ENCODE measurements around the gene WDR74. TPM values are rescaled to one million over a fixed set of nuclear protein-coding genes. Genes with fewer than 3 reads are reported as not detected.
A peak's percentile ranks its signal among the peaks of the same experiment; 100 is the strongest.
"Not testable (repeated sequence)": the region's sequence is repeated elsewhere in the genome, so short reads cannot be mapped to it uniquely, and the experiment has no call there.

The WDR74 gene
- total and polyA plus RNA-seq, 2 donors = 31.1 to 47.1 TPM

- Histone ChIP-seq H3K4me1 (ENCODE audit: insufficient read depth) (no peaks in the 10 kb centered on the region), H3K4me3 (ENCODE audit: low read depth, low read length) (peak overlapping the region; percentile 75), H3K27ac (ENCODE audit: low read depth) (no peak overlapping the region), H3K36me3 (ENCODE audit: insufficient read depth) (no peaks in the 10 kb centered on the region)
- 13% methylated on average over 8 of the region's 8 CpGs for WGBS
- DNase-seq (ENCODE audit: extremely low spot score) = no peak
These were observed 14.8 kb upstream of the WDR74 start for GRCh38 chr11:62854013-62854824.

- Histone ChIP-seq H3K27ac (ENCODE audit: low read depth) (no peak overlapping the region), H3K4me3 (ENCODE audit: low read depth, low read length) (no peak overlapping the region), H3K4me1 (ENCODE audit: insufficient read depth) (no peaks in the 10 kb centered on the region), H3K36me3 (ENCODE audit: insufficient read depth) (no peaks in the 10 kb centered on the region)
- no peak for DNase-seq (ENCODE audit: extremely low spot score)
- 57% methylated on average over 7 of the region's 7 CpGs for WGBS
These were observed 14.0 kb upstream of the WDR74 start for GRCh38 chr11:62853279-62853965.

- Histone ChIP-seq H3K27ac (ENCODE audit: low read depth) (no peak overlapping the region), H3K4me3 (ENCODE audit: low read depth, low read length) (no peak overlapping the region), H3K4me1 (ENCODE audit: insufficient read depth) (no peaks in the 10 kb centered on the region), H3K36me3 (ENCODE audit: insufficient read depth) (no peaks in the 10 kb centered on the region)
- no peak for DNase-seq (ENCODE audit: extremely low spot score)
These were observed 13.3 kb upstream of the WDR74 start for GRCh38 chr11:62852523-62853188.

- H3K4me1 ChIP-seq (ENCODE audit: insufficient read depth) = no peaks in the 10 kb centered on the region
- DNase-seq (ENCODE audit: extremely low spot score) = no peak
- no peaks in the 10 kb centered on the region for H3K36me3 ChIP-seq (ENCODE audit: insufficient read depth)
- no peak overlapping the region for H3K4me3 ChIP-seq (ENCODE audit: low read depth, low read length)
- no peak overlapping the region for H3K27ac ChIP-seq (ENCODE audit: low read depth)
- 55% methylated on average over 3 of the region's 3 CpGs for WGBS
These were observed 12.6 kb upstream of the WDR74 start for GRCh38 chr11:62851807-62852522.

GRCh38 chr11:62850911-62851806 lies 11.8 kb upstream of the WDR74 start:
- Histone ChIP-seq H3K27ac (ENCODE audit: low read depth) (no peak overlapping the region), H3K4me3 (ENCODE audit: low read depth, low read length) (no peak overlapping the region), H3K4me1 (ENCODE audit: insufficient read depth) (no peaks in the 10 kb centered on the region), H3K36me3 (ENCODE audit: insufficient read depth) (no peaks in the 10 kb centered on the region)
- DNase-seq (ENCODE audit: extremely low spot score) = no peak
- WGBS = 52% methylated on average over 15 of the region's 15 CpGs

GRCh38 chr11:62847767-62848314 lies 8.5 kb upstream of the WDR74 start:
- Histone ChIP-seq H3K27ac (ENCODE audit: low read depth) (no peak overlapping the region), H3K4me1 (ENCODE audit: insufficient read depth) (no peaks in the 10 kb centered on the region), H3K4me3 (ENCODE audit: low read depth, low read length) (no peak overlapping the region), H3K36me3 (ENCODE audit: insufficient read depth) (no peaks in the 10 kb centered on the region)
- DNase-seq (ENCODE audit: extremely low spot score) = no peak
- WGBS = 91% methylated on average over 1 of the region's 1 CpG

- Histone ChIP-seq H3K4me1 (ENCODE audit: insufficient read depth) (no peaks in the 10 kb centered on the region), H3K36me3 (ENCODE audit: insufficient read depth) (no peaks in the 10 kb centered on the region), H3K4me3 (ENCODE audit: low read depth, low read length) (no peak overlapping the region), H3K27ac (ENCODE audit: low read depth) (no peak overlapping the region)
- WGBS = 89% methylated on average over 3 of the region's 3 CpGs
- no peak for DNase-seq (ENCODE audit: extremely low spot score)
These were observed 6.8 kb upstream of the WDR74 start for GRCh38 chr11:62846177-62846576.

- H3K4me3 ChIP-seq (ENCODE audit: low read depth, low read length) = no peak overlapping the region
- no peaks in the 10 kb centered on the region for H3K4me1 ChIP-seq (ENCODE audit: insufficient read depth)
- DNase-seq (ENCODE audit: extremely low spot score) = no peak
- H3K36me3 ChIP-seq (ENCODE audit: insufficient read depth) = no peaks in the 10 kb centered on the region
- WGBS = over 99% methylated on average over 3 of the region's 3 CpGs
- H3K27ac ChIP-seq (ENCODE audit: low read depth) = no peak overlapping the region
These were observed 4.8 kb upstream of the WDR74 start for GRCh38 chr11:62844154-62844553.

- 97% methylated on average over 3 of the region's 3 CpGs for WGBS
- Histone ChIP-seq H3K36me3 (ENCODE audit: insufficient read depth) (no peaks in the 10 kb centered on the region), H3K4me3 (ENCODE audit: low read depth, low read length) (no peak overlapping the region), H3K4me1 (ENCODE audit: insufficient read depth) (peaks cover under 1% of the 10 kb centered on the region), H3K27ac (ENCODE audit: low read depth) (no peak overlapping the region)
- no peak for DNase-seq (ENCODE audit: extremely low spot score)
These were observed 4.1 kb upstream of the WDR74 start for GRCh38 chr11:62843466-62843865.

GRCh38 chr11:62842891-62843290 lies 3.5 kb upstream of the WDR74 start:
- not testable (repeated sequence) for DNase-seq (ENCODE audit: extremely low spot score); H3K4me3 ChIP-seq (ENCODE audit: low read depth, low read length); H3K36me3 ChIP-seq (ENCODE audit: insufficient read depth); H3K4me1 ChIP-seq (ENCODE audit: insufficient read depth)
- 74% methylated on average over 9 of the region's 9 CpGs for WGBS
- peak overlapping the region; percentile 99 for H3K27ac ChIP-seq (ENCODE audit: low read depth)

- no peaks in the 10 kb centered on the region for H3K36me3 ChIP-seq (ENCODE audit: insufficient read depth)
- peak overlapping the region; percentile 99 for H3K27ac ChIP-seq (ENCODE audit: low read depth)
- peak overlapping the region; percentile 35 for H3K4me3 ChIP-seq (ENCODE audit: low read depth, low read length)
- peaks cover 1% of the 10 kb centered on the region for H3K4me1 ChIP-seq (ENCODE audit: insufficient read depth)
- WGBS = 7% methylated on average over 30 of the region's 30 CpGs
- no peak for DNase-seq (ENCODE audit: extremely low spot score)
These were observed 2.9 kb upstream of the WDR74 start for GRCh38 chr11:62842171-62842741.

Measured in urinary bladder (tissue), 4 donors.